ENCODE measurements around the gene SLC16A12.
"Not testable (repeated sequence)": the region's sequence is repeated elsewhere in the genome, so short reads cannot be mapped to it uniquely, and the experiment has no call there.

The SLC16A12 gene

DNA sequence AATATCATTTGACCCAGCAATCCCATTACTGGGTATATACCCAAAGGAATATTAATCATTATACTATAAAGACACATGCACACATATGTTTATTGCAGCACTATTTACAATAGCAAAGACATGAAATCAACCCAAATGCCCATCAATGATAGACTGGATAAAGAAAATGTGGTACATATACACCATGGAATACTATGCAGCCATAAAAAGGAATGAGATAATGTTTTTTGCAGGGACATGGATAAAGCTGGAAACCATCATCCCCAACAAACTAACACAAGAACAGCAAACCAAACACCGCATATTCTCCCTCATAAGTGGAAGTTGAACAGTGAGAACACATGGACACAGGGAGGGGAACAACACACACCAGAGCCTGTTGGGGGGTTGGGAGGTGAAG, 11.3 kb upstream of the SLC16A12 start:
- CTCF ChIA-PET; H3K27ac ChIP-seq (ENCODE audit: extremely low read depth, low read depth, low read length); H3K4me1 ChIP-seq (ENCODE audit: control insufficient read depth, insufficient read depth, low read length); H3K9me3 ChIP-seq (ENCODE audit: control insufficient read depth, insufficient read depth, low read depth, low read length); H3K4me3 ChIP-seq (ENCODE audit: low read depth, low read length); H3K36me3 ChIP-seq (ENCODE audit: control insufficient read depth in 2 of 2, insufficient read depth in 1 of 2, low read length in 2 of 2); POLR2A ChIA-PET: not testable (repeated sequence)
- TF ChIP-seq ZNF580 (tag by site-specific recombination; IDR thresholded peaks at IDR 0.05) (0 out of 2 replicates have a peak, but pooled peaks have one; percentile 57), ZNF146 (tag by site-specific recombination; IDR thresholded peaks at IDR 0.05) (peak; percentile 89)

GRCh38 chr10:89543841-89544240, 8.4 kb upstream of the SLC16A12 start:
- TF ChIP-seq ZNF211 (tag by site-specific recombination; IDR thresholded peaks at IDR 0.05; ENCODE audit: low read depth): no peak
- no peak for TF ChIP-seq YY2 (tag by site-specific recombination; IDR thresholded peaks at IDR 0.05)
- TF ChIP-seq ZNF18 (tag by site-specific recombination; IDR thresholded peaks at IDR 0.05): no peak
- TF ChIP-seq ZNF558 (tag by site-specific recombination; IDR thresholded peaks at IDR 0.05): no peak
- no peak for TF ChIP-seq MZF1 (tag by site-specific recombination; IDR thresholded peaks at IDR 0.05; ENCODE audit: borderline replicate concordance)
- no peak for TF ChIP-seq ZNF560 (tag by site-specific recombination; IDR thresholded peaks at IDR 0.05; ENCODE audit: borderline replicate concordance)
- TF ChIP-seq ZNF423 (tag by site-specific recombination; IDR thresholded peaks at IDR 0.05): no peak
- TF ChIP-seq, protein P1, sequence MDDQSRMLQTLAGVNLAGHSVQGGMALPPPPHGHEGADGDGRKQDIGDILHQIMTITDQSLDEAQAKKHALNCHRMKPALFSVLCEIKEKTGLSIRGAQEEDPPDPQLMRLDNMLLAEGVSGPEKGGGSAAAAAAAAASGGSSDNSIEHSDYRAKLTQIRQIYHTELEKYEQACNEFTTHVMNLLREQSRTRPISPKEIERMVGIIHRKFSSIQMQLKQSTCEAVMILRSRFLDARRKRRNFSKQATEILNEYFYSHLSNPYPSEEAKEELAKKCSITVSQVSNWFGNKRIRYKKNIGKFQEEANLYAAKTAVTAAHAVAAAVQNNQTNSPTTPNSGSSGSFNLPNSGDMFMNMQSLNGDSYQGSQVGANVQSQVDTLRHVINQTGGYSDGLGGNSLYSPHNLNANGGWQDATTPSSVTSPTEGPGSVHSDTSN (CRISPR knock-in tag; IDR thresholded peaks at IDR 0.05): no peak
- TF ChIP-seq ZNF626 (tag by site-specific recombination; IDR thresholded peaks at IDR 0.05): no peak
- no peak for TF ChIP-seq SCRT2 (tag by site-specific recombination; IDR thresholded peaks at IDR 0.05)
- no peak for TF ChIP-seq ZNF837 (tag by site-specific recombination; IDR thresholded peaks at IDR 0.05)
- TF ChIP-seq ZNF426 (tag by site-specific recombination; IDR thresholded peaks at IDR 0.05): no peak
- no peak for TF ChIP-seq GLI4 (tag by site-specific recombination; IDR thresholded peaks at IDR 0.05)
- no peak for TF ChIP-seq GLIS1 (tag by site-specific recombination; IDR thresholded peaks at IDR 0.05)
- no peak for TF ChIP-seq OSR2 (tag by site-specific recombination; IDR thresholded peaks at IDR 0.05)
- no peak for TF ChIP-seq ZBTB7A (tag by site-specific recombination; IDR thresholded peaks at IDR 0.05; ENCODE audit: low read depth)
- TF ChIP-seq ZNF701 (tag by site-specific recombination; IDR thresholded peaks at IDR 0.05): no peak
- no peak for TF ChIP-seq ZNF777 (tag by site-specific recombination; IDR thresholded peaks at IDR 0.05; ENCODE audit: borderline replicate concordance)
- TF ChIP-seq ZNF398 (tag by site-specific recombination; IDR thresholded peaks at IDR 0.05): no peak
- CTCF ChIA-PET: interaction anchor here (0.7 kb wide), 1 partner anchor 1809 kb away, joined by 3 read pairs; no protein-coding TSS in a partner anchor

More at GRCh38 chr10:89543841-89544240, 8.4 kb upstream of the SLC16A12 start:
- Histone ChIP-seq H3K27ac (ENCODE audit: extremely low read depth, low read depth, low read length) (no peak overlapping the region), H3K36me3 (ENCODE audit: control insufficient read depth in 2 of 2, insufficient read depth in 1 of 2, low read length in 2 of 2) (no peaks in the 10 kb centered on the region), H3K9me3 (ENCODE audit: control insufficient read depth, insufficient read depth, low read depth, low read length) (no peaks in the 10 kb centered on the region), H3K4me1 (ENCODE audit: control insufficient read depth, insufficient read depth, low read length) (no peaks in the 10 kb centered on the region), H3K4me3 (ENCODE audit: low read depth, low read length) (no peak overlapping the region)
- POLR2A ChIA-PET: no interaction called here
